Loucy (cell line): ENCODE measurements around the gene GSG1.
"Not testable (repeated sequence)": the region's sequence is repeated elsewhere in the genome, so short reads cannot be mapped to it uniquely, and the experiment has no call there.

Experiments used
- H2AFZ ChIP-seq: fragments of 200-600 bp; sonication (generic); 2 replicates; pipeline ENCODE4 v1.6.0; 2016; ENCODE audit warnings: antibody characterized with exemption, mild to moderate bottlenecking, low read length, moderate library complexity
- H3F3A ChIP-seq: fragments of 200-600 bp; 2 replicates; pipeline ENCODE4 v1.6.0; 2016; ENCODE audit warnings: antibody characterized with exemption, low read depth, mild to moderate bottlenecking
- H3K27me3 ChIP-seq: fragments of 200-600 bp; sonication (generic); 2 replicates; pipeline ENCODE4 v1.6.1; 2014; ENCODE audit warnings: low read length, mild to moderate bottlenecking; ENCODE audit not compliant: insufficient read depth, poor library complexity, severe bottlenecking
- H3K36me3 ChIP-seq: fragments of 200-600 bp; sonication (generic); 2 replicates; pipeline ENCODE4 v1.6.1; 2016; ENCODE audit warnings: low read length; ENCODE audit not compliant: insufficient read depth
- H3K4me1 ChIP-seq: fragments of 200-600 bp; sonication (generic); 2 replicates; pipeline ENCODE4 v1.5.1; 2014; ENCODE audit warnings: low read length, mild to moderate bottlenecking; ENCODE audit not compliant: insufficient read depth, poor library complexity, severe bottlenecking
- H3K4me2 ChIP-seq: fragments of 200-600 bp; sonication (generic); 2 replicates; pipeline ENCODE4 v1.6.0; 2014; ENCODE audit warnings: antibody characterized with exemption, low read length, low read depth, mild to moderate bottlenecking; ENCODE audit not compliant: poor library complexity, severe bottlenecking
- H3K4me3 ChIP-seq: fragments of 200-600 bp; sonication (generic); 2 replicates; pipeline ENCODE4 v1.5.1; 2014; ENCODE audit warnings: low read length, mild to moderate bottlenecking, mixed read lengths; ENCODE audit not compliant: poor library complexity, severe bottlenecking
- H3K79me2 ChIP-seq: fragments of 200-600 bp; sonication (generic); 2 replicates; pipeline ENCODE4 v1.6.1; 2014; ENCODE audit warnings: low read length; ENCODE audit not compliant: insufficient read depth
- H3K9ac ChIP-seq: fragments of 200-600 bp; sonication (generic); 2 replicates; pipeline ENCODE4 v1.6.0; 2014; ENCODE audit warnings: mild to moderate bottlenecking, low read depth, low read length, moderate library complexity; ENCODE audit not compliant: poor library complexity, severe bottlenecking
- H3K9me2 ChIP-seq: fragments of 200-600 bp; sonication (generic); replicated peaks from 2 replicates; pipeline ENCODE4 v1.6.1; 2016; ENCODE audit warnings: low read depth, low read length, mixed read lengths
- H3K9me3 ChIP-seq: fragments of 200-600 bp; sonication (generic); 2 replicates; pipeline ENCODE4 v1.6.1; 2014; ENCODE audit warnings: mild to moderate bottlenecking, antibody characterized with exemption, low read length, low read depth; ENCODE audit not compliant: insufficient read depth
- H4K20me1 ChIP-seq: fragments of 200-600 bp; sonication (generic); 2 replicates; pipeline ENCODE4 v1.6.0; 2014; ENCODE audit warnings: antibody characterized with exemption, low read length, mild to moderate bottlenecking; ENCODE audit not compliant: insufficient read depth, poor library complexity, severe bottlenecking
- CTCF ChIP-seq: fragments of 200-600 bp; sonication (generic); conservative IDR thresholded peaks from 2 replicates; pipeline ENCODE4 v1.5.1; 2014; ENCODE audit warnings: mild to moderate bottlenecking, antibody characterized with exemption, low read length
- EZH2phosphoT487 ChIP-seq: fragments of 200-600 bp; IDR thresholded peaks from 2 replicates; pipeline ENCODE4 v1.6.1; 2018; ENCODE audit warnings: antibody characterized with exemption, mild to moderate bottlenecking, moderate library complexity, borderline replicate concordance

Gene GSG1

GRCh38 chr12:13038491-13039161 lies 64.8 kb downstream of the GSG1 start:
- Histone ChIP-seq H3K79me2 (no peaks in the 10 kb centered on the region), H4K20me1 (no peaks in the 10 kb centered on the region), H3K9ac (no peak overlapping the region), H2AFZ (no peak overlapping the region), H3K9me3 (no peaks in the 10 kb centered on the region), H3K27me3 (no peaks in the 10 kb centered on the region), H3F3A (no peaks in the 10 kb centered on the region), H3K9me2 (no peaks in the 10 kb centered on the region), H3K4me2 (no peak overlapping the region), H3K36me3 (no peaks in the 10 kb centered on the region), H3K4me3 (no peak overlapping the region), H3K4me1 (peaks cover 9% of the 10 kb centered on the region)
- TF ChIP-seq CTCF (no peak), EZH2phosphoT487 (no peak)

GRCh38 chr12:13036881-13037280 lies 66.6 kb downstream of the GSG1 start:
- Histone ChIP-seq H3K27me3 (no peaks in the 10 kb centered on the region), H2AFZ (no peak overlapping the region), H3K4me1 (peaks cover 9% of the 10 kb centered on the region), H3F3A (no peaks in the 10 kb centered on the region), H3K9ac (no peak overlapping the region), H3K4me2 (no peak overlapping the region), H3K36me3 (no peaks in the 10 kb centered on the region), H3K9me3 (no peaks in the 10 kb centered on the region), H3K9me2 (no peaks in the 10 kb centered on the region), H3K79me2 (no peaks in the 10 kb centered on the region), H3K4me3 (no peak overlapping the region), H4K20me1 (no peaks in the 10 kb centered on the region)
- TF ChIP-seq CTCF (no peak), EZH2phosphoT487 (no peak)

GRCh38 chr12:13035335-13035734 lies 68.1 kb downstream of the GSG1 start:
- not testable (repeated sequence) for H4K20me1 ChIP-seq, H3K4me3 ChIP-seq, H3K79me2 ChIP-seq, H3K36me3 ChIP-seq, H3K27me3 ChIP-seq, H3K9me2 ChIP-seq, H2AFZ ChIP-seq, H3K9me3 ChIP-seq, H3K4me1 ChIP-seq, H3F3A ChIP-seq, H3K4me2 ChIP-seq, H3K9ac ChIP-seq
